ENCODE results near the gene GRIK5. TPM values are rescaled to one million over a fixed set of nuclear protein-coding genes. Genes with fewer than 3 reads are reported as not detected.

The GRIK5 gene
- total and polyA plus RNA-seq, 3 experiments from 2014 or later = 0.31 to 0.39 TPM; not detected in 1

DNA sequence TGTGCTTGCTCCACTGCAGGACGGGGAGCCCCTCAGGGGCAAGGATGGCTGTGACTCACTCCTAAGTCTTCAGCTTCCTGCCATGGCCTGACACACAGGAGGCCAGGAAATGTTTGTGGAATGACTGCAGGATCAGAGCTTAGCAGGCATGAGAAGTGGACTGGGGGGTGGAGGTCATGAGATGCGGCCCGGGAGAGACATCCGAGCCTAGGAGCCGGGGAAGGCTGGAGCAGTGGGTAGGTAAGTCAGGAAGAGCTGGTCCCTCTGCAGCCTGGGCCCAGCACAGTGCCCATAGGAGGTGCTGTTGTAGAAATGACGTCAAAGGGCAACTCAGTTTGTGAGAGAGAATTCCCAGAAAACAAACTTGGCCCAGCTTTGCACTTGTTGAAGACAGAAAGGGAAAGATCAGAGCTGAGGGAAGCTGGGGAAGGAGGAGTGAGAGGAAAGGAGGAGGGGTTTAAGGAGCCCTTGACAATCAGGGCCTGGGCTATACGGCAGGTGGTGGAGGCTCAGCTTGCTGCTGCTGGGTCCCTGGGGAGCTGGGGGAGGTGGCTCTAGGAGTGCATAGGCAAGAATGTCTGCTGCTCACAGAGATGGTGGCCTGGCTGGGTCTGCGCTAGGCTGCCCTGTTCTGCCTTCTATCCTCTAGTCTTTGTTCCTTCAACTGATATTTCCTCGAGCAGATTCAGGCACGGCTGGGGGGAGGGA lies 43.8 kb upstream of the GRIK5 start:
- Mint-ChIP-seq H3K4me1 (peaks cover 5 to 7% (median 7%) of the 10 kb centered on the region in 3 donors), H3K27ac (peak overlapping the region in 7 of 8 donors; percentile 27 to 73 (median 48)), H3K4me3 (no peak overlapping the region), H3K9me3 (no peaks in the 10 kb centered on the region), H3K36me3 (peaks cover 0 to 79% (median 9%) of the 10 kb centered on the region in 3 donors), H3K27me3 (no peaks in the 10 kb centered on the region)
- no peak for DNase-seq
- H3K4me1 ChIP-seq (ENCODE audit: insufficient read depth, low read length) = peaks cover under 1% of the 10 kb centered on the region
- ChIA-PET POLR2A (no interaction called here), CTCF (interaction anchor here (1.0 to 2.8 kb wide), 5 partner anchors 10 to 182 kb away, joined by 3 to 9 read pairs (median 5); no protein-coding TSS in a partner anchor)
- H3K9me3 ChIP-seq (ENCODE audit: low read length) = no peaks in the 10 kb centered on the region
- peaks cover 7% of the 10 kb centered on the region for H3K36me3 ChIP-seq (ENCODE audit: insufficient read depth, low read length)
- no peak overlapping the region for H3K4me3 ChIP-seq (ENCODE audit: low read length)
- no peak overlapping the region for H3K27ac ChIP-seq (ENCODE audit: low read depth, low read length)
- H3K27me3 ChIP-seq (ENCODE audit: insufficient read depth, low read length, poor library complexity, severe bottlenecking) = no peaks in the 10 kb centered on the region

DNA sequence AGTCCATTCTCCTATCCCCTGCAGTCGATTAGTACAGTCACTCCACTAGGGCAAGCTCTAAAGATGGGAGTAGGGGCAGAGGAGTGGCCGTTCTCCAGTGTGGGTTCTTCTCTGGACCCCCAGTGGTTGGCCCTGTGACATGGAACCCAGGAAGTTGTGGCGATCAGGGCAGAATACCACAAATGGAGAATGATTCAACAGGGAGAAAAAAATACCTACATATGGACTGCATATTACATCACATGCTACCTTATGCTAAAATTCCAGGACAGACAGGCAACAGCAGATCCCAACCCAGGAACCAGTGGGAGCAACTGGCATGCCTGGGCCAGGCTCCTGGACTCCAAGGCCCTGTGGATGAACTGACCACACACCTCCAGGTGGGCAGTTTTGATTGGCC lies 41.8 kb upstream of the GRIK5 start:
- Mint-ChIP-seq H3K4me1 (peaks cover 3 to 12% (median 11%) of the 10 kb centered on the region in 3 donors), H3K36me3 (peaks cover 4 to 64% (median 9%) of the 10 kb centered on the region in 3 donors), H3K4me3 (no peak overlapping the region), H3K27ac (peak overlapping the region in 6 of 8 donors; percentile 36 to 82 (median 49)), H3K9me3 (no peaks in the 10 kb centered on the region), H3K27me3 (no peaks in the 10 kb centered on the region)
- H3K4me1 ChIP-seq (ENCODE audit: insufficient read depth, low read length) = peaks cover 6% of the 10 kb centered on the region
- POLR2A ChIA-PET = no interaction called here
- H3K36me3 ChIP-seq (ENCODE audit: insufficient read depth, low read length) = peaks cover 7% of the 10 kb centered on the region
- H3K9me3 ChIP-seq (ENCODE audit: low read length) = no peaks in the 10 kb centered on the region
- no peak overlapping the region for H3K4me3 ChIP-seq (ENCODE audit: low read length)
- no peak overlapping the region for H3K27ac ChIP-seq (ENCODE audit: low read depth, low read length)
- CTCF ChIA-PET = interaction anchor here (0.7 to 4.2 kb wide), 3 partner anchors 23 to 182 kb away, joined by 3 to 46 read pairs (median 5); partner anchors contain the start of gene POU2F2
- DNase-seq = no peak
- H3K27me3 ChIP-seq (ENCODE audit: insufficient read depth, low read length, poor library complexity, severe bottlenecking) = no peaks in the 10 kb centered on the region

DNA sequence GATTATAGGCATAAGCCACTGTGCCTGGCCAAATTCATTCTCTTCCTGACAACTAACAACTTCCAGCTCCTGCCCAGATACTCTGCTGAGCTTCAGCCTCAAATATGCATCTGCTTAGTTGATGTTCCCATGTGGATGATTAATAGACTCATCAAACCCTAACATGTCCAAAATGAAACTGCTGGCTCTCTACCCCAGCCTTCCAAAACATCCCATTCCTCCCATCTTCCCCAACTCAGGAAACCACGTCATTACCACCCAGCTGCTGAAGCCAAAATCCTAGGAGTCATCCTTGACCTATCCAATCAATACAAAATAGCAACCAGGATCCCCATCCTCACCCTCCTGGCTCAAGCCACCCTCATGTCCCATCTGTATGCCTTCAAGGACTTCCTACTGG lies 41.4 kb upstream of the GRIK5 start:
- Mint-ChIP-seq H3K9me3 (no peaks in the 10 kb centered on the region), H3K27me3 (no peaks in the 10 kb centered on the region), H3K27ac (peak overlapping the region in 7 of 8 donors; percentile 18 to 90 (median 49)), H3K4me1 (peaks cover 3 to 12% (median 11%) of the 10 kb centered on the region in 3 donors), H3K4me3 (no peak overlapping the region), H3K36me3 (peaks cover 4 to 60% (median 9%) of the 10 kb centered on the region in 3 donors)
- H3K36me3 ChIP-seq (ENCODE audit: insufficient read depth, low read length) = peaks cover 6% of the 10 kb centered on the region
- H3K4me3 ChIP-seq (ENCODE audit: low read length) = no peak overlapping the region
- CTCF ChIA-PET = interaction anchor here (0.7 to 4.2 kb wide), 6 partner anchors 12 to 329 kb away, joined by 3 to 46 read pairs (median 4); partner anchors contain the start of gene POU2F2
- no peak for DNase-seq
- H3K27ac ChIP-seq (ENCODE audit: low read depth, low read length) = no peak overlapping the region
- peaks cover 6% of the 10 kb centered on the region for H3K4me1 ChIP-seq (ENCODE audit: insufficient read depth, low read length)
- no peaks in the 10 kb centered on the region for H3K27me3 ChIP-seq (ENCODE audit: insufficient read depth, low read length, poor library complexity, severe bottlenecking)
- H3K9me3 ChIP-seq (ENCODE audit: low read length) = no peaks in the 10 kb centered on the region
- POLR2A ChIA-PET = no interaction called here

DNA sequence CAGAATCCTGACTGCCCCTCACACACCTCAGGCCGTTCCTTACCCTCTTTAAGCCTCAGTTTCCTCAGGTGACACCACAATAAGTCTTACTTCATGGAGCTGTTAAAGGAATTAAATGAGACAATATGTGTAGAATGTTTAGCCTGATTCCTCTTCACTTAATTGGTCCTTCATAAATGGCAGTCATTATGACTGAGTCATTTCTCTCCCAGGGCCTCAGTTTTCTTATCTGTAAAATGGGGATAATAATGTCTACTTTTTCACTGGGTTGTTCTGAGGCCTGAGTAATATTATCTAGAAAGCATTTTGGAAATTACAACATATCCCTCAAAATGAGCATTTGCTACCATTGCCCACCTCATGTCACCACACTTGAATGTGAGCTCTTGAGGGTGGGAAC lies 40.7 kb upstream of the GRIK5 start:
- H3K4me3 Mint-ChIP-seq = no peak overlapping the region
- no peaks in the 10 kb centered on the region for H3K36me3 ChIP-seq (ENCODE audit: insufficient read depth, low read length)
- no peak for DNase-seq
- H3K9me3 Mint-ChIP-seq = no peaks in the 10 kb centered on the region
- no peak overlapping the region for H3K4me3 ChIP-seq (ENCODE audit: low read length)
- H3K27me3 ChIP-seq (ENCODE audit: insufficient read depth, low read length, poor library complexity, severe bottlenecking) = no peaks in the 10 kb centered on the region
- H3K36me3 Mint-ChIP-seq = peaks cover 4 to 59% (median 8%) of the 10 kb centered on the region in 3 donors
- no peak overlapping the region for H3K27ac ChIP-seq (ENCODE audit: low read depth, low read length)
- CTCF ChIA-PET = interaction anchor here (0.5 to 4.2 kb wide), 8 partner anchors 13 to 329 kb away, joined by 3 to 46 read pairs (median 4); partner anchors contain the start of gene POU2F2
- no peaks in the 10 kb centered on the region for H3K27me3 Mint-ChIP-seq
- peaks cover 6% of the 10 kb centered on the region for H3K4me1 ChIP-seq (ENCODE audit: insufficient read depth, low read length)
- H3K9me3 ChIP-seq (ENCODE audit: low read length) = no peaks in the 10 kb centered on the region
- H3K27ac Mint-ChIP-seq = peak overlapping the region in 6 of 8 donors; percentile 1 to 90 (median 52)
- POLR2A ChIA-PET = no interaction called here
- H3K4me1 Mint-ChIP-seq = peaks cover 3 to 12% (median 11%) of the 10 kb centered on the region in 3 donors

DNA sequence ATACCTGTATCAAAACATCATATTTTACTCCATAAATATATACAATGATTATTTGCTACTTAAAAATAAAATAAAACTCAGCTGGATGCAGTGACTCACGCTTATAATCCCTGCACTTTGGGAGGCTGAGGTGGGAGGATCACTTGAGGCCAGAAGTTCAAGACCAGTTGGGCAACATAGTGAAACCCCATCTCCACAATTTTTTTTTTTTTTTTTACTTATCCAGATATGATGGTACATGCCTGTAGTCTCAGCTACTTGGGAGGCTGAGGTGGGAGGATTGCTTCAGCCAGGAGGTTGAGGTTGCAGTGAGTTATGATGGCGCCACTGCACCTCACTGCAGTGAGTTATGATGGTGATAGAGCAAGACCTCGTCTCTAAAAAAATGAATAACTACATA lies 39.9 kb upstream of the GRIK5 start:
- H3K36me3 Mint-ChIP-seq = peaks cover 4 to 60% (median 8%) of the 10 kb centered on the region in 3 donors
- H3K4me1 Mint-ChIP-seq = peaks cover 3 to 12% (median 11%) of the 10 kb centered on the region in 3 donors

DNA sequence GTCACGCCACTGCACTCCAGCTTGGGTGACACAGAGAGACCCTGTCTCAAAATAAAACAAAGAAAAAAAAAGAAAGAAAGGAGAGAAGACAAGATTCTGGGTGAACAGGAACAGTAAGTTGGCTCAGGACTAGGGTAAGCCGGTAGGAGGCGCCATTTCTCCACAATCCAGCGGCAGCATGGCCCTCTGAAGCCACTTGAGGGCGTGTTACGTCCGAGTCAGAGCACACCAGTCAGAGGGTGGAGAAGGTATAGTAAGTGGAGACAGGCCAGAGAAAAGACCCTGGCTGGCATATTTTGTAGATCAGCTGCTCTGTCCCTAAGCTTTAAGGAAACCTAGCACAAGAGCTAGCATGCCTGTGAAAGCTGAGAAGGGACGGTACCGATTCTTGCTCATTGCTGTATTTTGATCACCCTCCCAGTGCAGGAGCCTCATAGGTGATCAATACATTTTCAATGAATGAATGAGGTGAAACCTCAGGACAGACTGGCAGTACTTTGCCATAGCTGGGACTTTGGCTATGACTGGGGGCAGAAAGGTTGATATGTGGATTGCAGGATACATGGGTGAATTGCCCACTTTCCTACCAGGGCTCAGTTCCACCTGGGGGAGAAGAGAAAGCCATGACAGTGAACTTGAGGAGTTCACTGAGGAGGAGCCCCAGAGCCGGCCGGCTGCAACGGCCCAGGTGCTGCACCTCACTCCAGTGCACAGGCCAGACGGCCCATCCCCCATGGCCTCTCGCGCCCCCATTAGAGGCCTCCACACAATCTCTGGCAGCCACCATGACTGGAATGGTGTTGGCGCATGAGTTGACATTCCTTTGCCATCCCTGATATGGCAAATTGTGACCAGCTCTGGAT lies 38.8 kb upstream of the GRIK5 start:
- POLR2A ChIA-PET = no interaction called here
- Histone ChIP-seq H3K4me3 (ENCODE audit: low read length) (no peak overlapping the region), H3K27ac (ENCODE audit: low read depth, low read length) (no peak overlapping the region)

More for the DNA sequence above, 39.9 kb upstream of the GRIK5 start:
- Mint-ChIP-seq H3K27me3 (no peaks in the 10 kb centered on the region), H3K4me3 (no peak overlapping the region), H3K27ac (no peak overlapping the region), H3K9me3 (no peaks in the 10 kb centered on the region)
- ChIA-PET POLR2A (interaction anchor here (0.6 kb wide), 1 partner anchor 846 kb away, joined by 3 read pairs; no protein-coding TSS in a partner anchor), CTCF (interaction anchor here (0.6 to 4.2 kb wide), 8 partner anchors 14 to 267 kb away, joined by 3 to 46 read pairs (median 6); partner anchors contain the start of genes GSK3A and POU2F2)
- Histone ChIP-seq H3K36me3 (ENCODE audit: insufficient read depth, low read length) (no peaks in the 10 kb centered on the region), H3K9me3 (ENCODE audit: low read length) (no peaks in the 10 kb centered on the region), H3K27ac (ENCODE audit: low read depth, low read length) (no peak overlapping the region), H3K4me1 (ENCODE audit: insufficient read depth, low read length) (peaks cover 6% of the 10 kb centered on the region), H3K4me3 (ENCODE audit: low read length) (no peak overlapping the region), H3K27me3 (ENCODE audit: insufficient read depth, low read length, poor library complexity, severe bottlenecking) (no peaks in the 10 kb centered on the region)
- DNase-seq = no peak

DNA sequence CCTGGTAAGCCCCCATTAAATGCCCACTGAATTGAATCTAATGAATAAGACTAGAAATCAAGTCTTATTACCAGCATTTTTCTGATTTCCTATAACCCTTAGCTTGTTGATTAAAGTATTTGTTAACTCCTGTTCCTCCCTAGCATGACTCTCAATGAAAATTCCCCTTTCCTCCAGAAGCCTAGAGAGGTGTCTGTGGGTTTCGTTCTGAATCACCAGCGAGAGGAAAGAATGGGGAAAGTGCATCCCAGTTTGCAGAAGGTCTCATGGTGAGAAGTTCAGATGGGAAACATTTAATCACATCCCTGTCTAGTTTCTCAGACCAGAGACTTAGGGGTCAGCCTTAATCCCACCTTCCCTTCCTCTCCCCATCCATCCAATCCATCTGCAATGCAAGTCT lies 35.4 kb upstream of the GRIK5 start:
- no peaks in the 10 kb centered on the region for H3K27me3 ChIP-seq (ENCODE audit: insufficient read depth, low read length, poor library complexity, severe bottlenecking)
- no peak overlapping the region for H3K27ac Mint-ChIP-seq
- no peak overlapping the region for H3K4me3 Mint-ChIP-seq
- no peaks in the 10 kb centered on the region for H3K36me3 ChIP-seq (ENCODE audit: insufficient read depth, low read length)
- peaks cover 6% of the 10 kb centered on the region for H3K4me1 ChIP-seq (ENCODE audit: insufficient read depth, low read length)
- no peaks in the 10 kb centered on the region for H3K9me3 ChIP-seq (ENCODE audit: low read length)
- DNase-seq = no peak
- no peaks in the 10 kb centered on the region for H3K27me3 Mint-ChIP-seq
- peaks cover 1 to 7% (median 6%) of the 10 kb centered on the region in 3 donors for H3K4me1 Mint-ChIP-seq
- CTCF ChIA-PET = no interaction called here
- no peak overlapping the region for H3K27ac ChIP-seq (ENCODE audit: low read depth, low read length)
- peaks cover 3 to 48% (median 4%) of the 10 kb centered on the region in 3 donors for H3K36me3 Mint-ChIP-seq
- no peak overlapping the region for H3K4me3 ChIP-seq (ENCODE audit: low read length)
- H3K9me3 Mint-ChIP-seq = no peaks in the 10 kb centered on the region
- POLR2A ChIA-PET = no interaction called here

More for the DNA sequence above, 38.8 kb upstream of the GRIK5 start:
- peak; percentile 79 to 91 (median 83) for DNase-seq
- peak overlapping the region in 5 of 8 donors; percentile 36 to 77 (median 58) for H3K27ac Mint-ChIP-seq
- Histone ChIP-seq H3K36me3 (ENCODE audit: insufficient read depth, low read length) (no peaks in the 10 kb centered on the region), H3K27me3 (ENCODE audit: insufficient read depth, low read length, poor library complexity, severe bottlenecking) (no peaks in the 10 kb centered on the region), H3K4me1 (ENCODE audit: insufficient read depth, low read length) (peaks cover 6% of the 10 kb centered on the region), H3K9me3 (ENCODE audit: low read length) (no peaks in the 10 kb centered on the region)
- no peaks in the 10 kb centered on the region for H3K27me3 Mint-ChIP-seq
- H3K4me3 Mint-ChIP-seq = no peak overlapping the region
- peaks cover 4 to 56% (median 6%) of the 10 kb centered on the region in 3 donors for H3K36me3 Mint-ChIP-seq
- H3K9me3 Mint-ChIP-seq = no peaks in the 10 kb centered on the region
- CTCF ChIA-PET = interaction anchor here (0.6 to 4.2 kb wide), 33 partner anchors 9 to 330 kb away, joined by 3 to 46 read pairs (median 5); partner anchors contain the start of genes GSK3A, POU2F2 and PRR19
- H3K4me1 Mint-ChIP-seq = peaks cover 3 to 12% (median 11%) of the 10 kb centered on the region in 3 donors
